Suprapubic skin (tissue), 4 donors: Measurements from ENCODE around the gene PLEKHG4B. TPM values are rescaled to one million over a fixed set of nuclear protein-coding genes. Genes with fewer than 3 reads are reported as not detected.
"Not testable (repeated sequence)": the region's sequence is repeated elsewhere in the genome, so short reads cannot be mapped to it uniquely, and the experiment has no call there.

Experiments
- DNase-seq, 2 donors: peaks; one replicate each; pipeline ENCODE4 v3.0.0-alpha.2; 2019; ENCODE audit warnings: low spot score in 2 of 2
- H3K27ac ChIP-seq: fragments of 200-600 bp; sonication (generic); one replicate; pipeline ENCODE4 v1.5.1; 2019
- H3K27me3 ChIP-seq: fragments of 200-600 bp; sonication (generic); one replicate; pipeline ENCODE4 v1.5.1; 2019
- H3K36me3 ChIP-seq: fragments of 200-600 bp; sonication (generic); one replicate; pipeline ENCODE4 v1.5.1; 2019
- H3K4me1 ChIP-seq: fragments of 200-600 bp; sonication (generic); one replicate; pipeline ENCODE4 v1.5.1; 2019
- H3K4me3 ChIP-seq: fragments of 200-600 bp; sonication (generic); one replicate; pipeline ENCODE4 v1.5.1; 2019; ENCODE audit warnings: mild to moderate bottlenecking
- H3K9me3 ChIP-seq: fragments of 200-600 bp; sonication (generic); one replicate; pipeline ENCODE4 v1.5.1; 2019
- CTCF ChIP-seq, 2 donors: fragments of 200-600 bp in 1 of 2; fragments of 450-650 bp in 1 of 2; sonication (generic) in 1 of 2; IDR thresholded peaks; one replicate each; pipeline ENCODE4 v1.5.1; 2016 to 2019; ENCODE audit warnings: antibody characterized with exemption in 2 of 2, mild to moderate bottlenecking in 1 of 2, moderate library complexity in 1 of 2
- EP300 ChIP-seq: sonication (generic); formaldehyde crosslinking; IDR thresholded peaks from one replicate; pipeline ENCODE4 v1.6.1; 2017; ENCODE audit warnings: antibody characterized with exemption
- POLR2A ChIP-seq, 2 donors: fragments of 450-650 bp; IDR thresholded peaks; one replicate each; pipeline ENCODE4 v1.6.1; 2017; ENCODE audit warnings: antibody characterized with exemption in 2 of 2, mild to moderate bottlenecking in 2 of 2, moderate library complexity in 2 of 2
- POLR2AphosphoS5 ChIP-seq, 3 donors: sonication (generic); formaldehyde crosslinking; IDR thresholded peaks; one replicate each; pipeline ENCODE4 v1.6.1; 2017; ENCODE audit warnings: antibody characterized with exemption in 3 of 3
- WGBS: methylation state at CpG from one replicate; pipeline ENCODE4 v1.1.5; 2018; 5-methylcytosine and 5-hydroxymethylcytosine counted together
- total RNA-seq, 4 donors: library from RNA; depleted of rRNA; stranded (reverse); fragments of >200 nt; gene quantifications; one replicate each; pipeline ENCODE4 v1.1.0, GENCODE V29; 2016

The PLEKHG4B gene
- total RNA-seq, 4 donors from 2014 or later, result 0.45 to 2.4 (median 1.2) TPM

- 82% methylated on average over 3 of the region's 19 CpGs for WGBS
- Histone ChIP-seq H3K4me3 (no peak overlapping the region), H3K36me3 (no peaks in the 10 kb centered on the region), H3K27me3 (peaks cover 3% of the 10 kb centered on the region), H3K4me1 (no peaks in the 10 kb centered on the region), H3K27ac (no peak overlapping the region), H3K9me3 (no peaks in the 10 kb centered on the region)
- TF ChIP-seq EP300 (no peak), POLR2AphosphoS5 (IDR thresholded peaks at IDR 0.05) (no peak), POLR2A (IDR thresholded peaks at IDR 0.05) (no peak), CTCF (IDR thresholded peaks at IDR 0.05) (no peak)
- peak; percentile 40 to 63 for DNase-seq
Observed at GRCh38 chr5:162190-162564, 70.2 kb downstream of the PLEKHG4B start.

- WGBS, result 88% methylated on average over 5 of the region's 23 CpGs
- DNase-seq, result peak; percentile 45 to 71
Observed at GRCh38 chr5:162565-163337, 70.8 kb downstream of the PLEKHG4B start.

GRCh38 chr5:163338-163620 is 71.3 kb downstream of the PLEKHG4B start:
- H3K27me3 ChIP-seq, result peaks cover 3% of the 10 kb centered on the region
- DNase-seq, result peak; percentile 46 to 53
- H3K9me3 ChIP-seq, result no peaks in the 10 kb centered on the region
- no peak for TF ChIP-seq EP300
- TF ChIP-seq POLR2AphosphoS5 (IDR thresholded peaks at IDR 0.05), result no peak
- no peak for TF ChIP-seq CTCF (IDR thresholded peaks at IDR 0.05)
- TF ChIP-seq POLR2A (IDR thresholded peaks at IDR 0.05), result no peak
- no peaks in the 10 kb centered on the region for H3K36me3 ChIP-seq
- no peak overlapping the region for H3K4me3 ChIP-seq
- no peaks in the 10 kb centered on the region for H3K4me1 ChIP-seq
- WGBS, result 88% methylated on average over 7 of the region's 7 CpGs
- no peak overlapping the region for H3K27ac ChIP-seq

More at GRCh38 chr5:162565-163337, 70.8 kb downstream of the PLEKHG4B start:
- H3K27ac ChIP-seq, result no peak overlapping the region
- H3K36me3 ChIP-seq, result no peaks in the 10 kb centered on the region
- no peaks in the 10 kb centered on the region for H3K4me1 ChIP-seq
- H3K4me3 ChIP-seq, result no peak overlapping the region
- no peaks in the 10 kb centered on the region for H3K9me3 ChIP-seq
- TF ChIP-seq EP300 (no peak), POLR2AphosphoS5 (IDR thresholded peaks at IDR 0.05) (no peak), POLR2A (IDR thresholded peaks at IDR 0.05) (no peak), CTCF (IDR thresholded peaks at IDR 0.05) (no peak)
- H3K27me3 ChIP-seq, result peaks cover 3% of the 10 kb centered on the region

- Histone ChIP-seq H3K4me1 (no peaks in the 10 kb centered on the region), H3K27ac (no peak overlapping the region), H3K4me3 (no peak overlapping the region), H3K27me3 (peaks cover 3% of the 10 kb centered on the region), H3K36me3 (no peaks in the 10 kb centered on the region), H3K9me3 (no peaks in the 10 kb centered on the region)
- TF ChIP-seq EP300 (no peak), POLR2AphosphoS5 (IDR thresholded peaks at IDR 0.05) (no peak), POLR2A (IDR thresholded peaks at IDR 0.05) (no peak), CTCF (IDR thresholded peaks at IDR 0.05) (no peak)
- DNase-seq, result peak in 1 of 2 donors; percentile 35
- WGBS, result 84% methylated on average over 13 of the region's 13 CpGs
Observed at GRCh38 chr5:163841-164240, 71.9 kb downstream of the PLEKHG4B start.

- DNase-seq, result no peak
- 79% methylated on average over 12 of the region's 14 CpGs for WGBS
- Histone ChIP-seq H3K27me3 (peaks cover 3% of the 10 kb centered on the region), H3K36me3 (no peaks in the 10 kb centered on the region), H3K4me3 (no peak overlapping the region), H3K4me1 (no peaks in the 10 kb centered on the region), H3K9me3 (no peaks in the 10 kb centered on the region), H3K27ac (no peak overlapping the region)
- no peak for TF ChIP-seq POLR2A (IDR thresholded peaks at IDR 0.05)
- TF ChIP-seq EP300, result no peak
- TF ChIP-seq POLR2AphosphoS5 (IDR thresholded peaks at IDR 0.05), result no peak
Observed at GRCh38 chr5:164244-164643, 72.3 kb downstream of the PLEKHG4B start.

GRCh38 chr5:164783-165182 is 72.8 kb downstream of the PLEKHG4B start:
- WGBS, result 94% methylated on average over 16 of the region's 25 CpGs

More at GRCh38 chr5:164783-165182, 72.8 kb downstream of the PLEKHG4B start:
- H3K27me3 ChIP-seq, H3K36me3 ChIP-seq, H3K9me3 ChIP-seq, DNase-seq, H3K27ac ChIP-seq, H3K4me1 ChIP-seq, H3K4me3 ChIP-seq: not testable (repeated sequence)
